ENCODE data around the gene GNAS.
A peak's percentile ranks its signal among the peaks of the same experiment; 100 is the strongest.

The GNAS gene

GRCh38 chr20:58882704-58883089 is 30.2 kb downstream of the GNAS start:
- DNase-seq (ENCODE audit: low spot score) = no peak

DNA sequence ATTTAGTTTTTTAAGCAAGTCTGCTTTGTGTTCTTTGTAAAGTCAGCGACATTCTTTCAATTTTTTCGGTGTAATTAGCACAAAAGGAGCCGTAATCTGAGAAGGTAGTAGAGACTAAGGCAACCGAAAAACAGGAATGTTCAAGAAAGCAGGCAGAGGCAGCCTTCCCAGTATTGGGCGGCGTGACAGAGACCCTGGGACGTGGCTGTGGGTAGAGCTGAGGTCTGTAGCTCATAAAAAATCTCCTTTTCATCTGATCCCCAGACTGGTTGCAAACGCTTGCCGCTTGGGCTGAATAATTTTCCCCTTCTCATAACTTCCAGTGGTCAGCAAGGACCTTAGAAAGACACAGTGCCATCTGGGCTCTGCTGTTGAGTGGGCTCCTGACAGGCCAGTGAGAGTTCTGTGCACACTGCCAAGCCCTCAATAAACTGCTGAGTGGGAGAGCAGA is 30.8 kb downstream of the GNAS start:
- DNase-seq (ENCODE audit: low spot score) = no peak

GRCh38 chr20:58884966-58885365 is 32.5 kb downstream of the GNAS start:
- DNase-seq (ENCODE audit: low spot score) = no peak

DNA sequence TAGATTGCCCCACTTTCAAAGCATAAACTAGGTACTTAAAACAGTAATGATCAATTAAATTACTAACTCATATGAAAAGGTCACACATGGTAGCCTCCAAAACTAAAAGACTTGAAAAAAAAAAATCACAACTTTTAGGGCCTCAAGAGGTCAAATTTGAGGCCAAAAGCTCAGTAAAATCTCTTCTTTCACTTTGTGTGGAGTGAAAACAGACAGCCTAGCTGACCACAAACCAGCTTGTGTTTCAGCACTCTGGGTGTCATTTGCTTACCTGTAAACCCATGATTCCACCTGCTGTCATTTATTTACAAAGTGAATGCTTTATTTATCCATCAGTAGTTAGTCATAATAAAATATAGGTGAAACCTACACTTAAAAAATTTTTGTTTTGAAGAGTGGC is 34.0 kb downstream of the GNAS start:
- DNase-seq (ENCODE audit: low spot score) = no peak

DNA sequence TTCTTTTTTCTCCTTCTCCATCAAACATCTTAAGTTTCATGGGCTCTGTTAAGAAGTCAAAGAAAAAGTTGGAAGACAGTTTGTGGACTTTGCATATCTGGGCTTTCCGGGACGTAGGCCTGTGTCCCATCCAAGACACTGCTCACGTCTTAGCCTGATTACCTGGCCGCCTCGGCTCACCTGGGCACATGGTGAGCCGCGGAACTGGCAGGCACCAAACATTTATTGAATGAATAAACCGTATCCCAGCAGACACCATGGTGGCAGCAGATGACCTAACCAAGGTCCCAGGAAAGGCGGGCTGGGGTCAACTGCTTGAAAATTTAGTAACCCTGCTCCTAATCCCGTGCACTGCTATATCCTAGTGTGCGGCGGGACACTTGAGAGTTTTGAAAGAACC is 35.6 kb downstream of the GNAS start:
- DNase-seq (ENCODE audit: low spot score) = no peak

DNA sequence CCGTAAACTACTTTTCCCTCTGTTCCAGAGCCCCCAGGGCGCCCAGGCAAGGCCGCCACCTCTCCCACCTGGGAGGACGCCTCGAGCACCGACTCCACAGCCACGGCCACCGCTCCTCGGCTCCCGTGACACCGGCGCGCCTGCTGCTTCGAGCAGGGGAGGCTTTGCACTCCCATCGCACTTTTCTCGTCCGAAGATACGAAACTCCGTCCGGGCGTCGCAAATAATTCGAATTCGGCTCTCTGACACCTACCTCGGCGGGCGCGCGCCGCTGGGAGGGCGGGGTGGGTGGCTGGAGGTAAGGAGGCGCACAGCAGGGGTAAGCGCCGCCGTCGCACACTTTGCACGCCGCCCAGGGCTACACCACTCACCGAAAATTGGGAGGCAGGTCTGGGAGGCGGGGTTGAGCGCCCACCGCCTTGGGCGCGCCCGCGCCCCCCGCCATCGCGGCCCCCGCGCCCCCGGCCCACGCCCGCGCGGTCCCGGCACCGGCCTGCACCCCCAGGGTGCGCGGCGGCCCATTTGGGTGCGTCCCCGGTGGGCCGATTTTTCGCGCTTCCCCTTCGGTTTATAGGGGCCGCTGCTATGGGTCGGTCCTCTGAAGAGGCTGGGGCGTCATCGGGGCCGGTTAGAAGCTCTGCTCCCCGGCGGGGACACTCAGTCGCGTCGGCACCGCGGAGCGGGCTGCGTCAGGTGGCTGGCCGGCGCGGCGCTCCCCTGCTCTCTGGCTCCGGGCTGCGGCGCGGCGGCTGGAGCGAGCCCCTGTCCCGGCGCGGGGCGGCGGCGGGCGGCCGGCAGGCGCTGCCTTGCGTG is 36.2 kb downstream of the GNAS start:
- DNase-seq (ENCODE audit: low spot score) = peak; percentile 81

- DNase-seq (ENCODE audit: low spot score) = no peak
Measured at GRCh38 chr20:58889334-58889760, 36.8 kb downstream of the GNAS start.

DNA sequence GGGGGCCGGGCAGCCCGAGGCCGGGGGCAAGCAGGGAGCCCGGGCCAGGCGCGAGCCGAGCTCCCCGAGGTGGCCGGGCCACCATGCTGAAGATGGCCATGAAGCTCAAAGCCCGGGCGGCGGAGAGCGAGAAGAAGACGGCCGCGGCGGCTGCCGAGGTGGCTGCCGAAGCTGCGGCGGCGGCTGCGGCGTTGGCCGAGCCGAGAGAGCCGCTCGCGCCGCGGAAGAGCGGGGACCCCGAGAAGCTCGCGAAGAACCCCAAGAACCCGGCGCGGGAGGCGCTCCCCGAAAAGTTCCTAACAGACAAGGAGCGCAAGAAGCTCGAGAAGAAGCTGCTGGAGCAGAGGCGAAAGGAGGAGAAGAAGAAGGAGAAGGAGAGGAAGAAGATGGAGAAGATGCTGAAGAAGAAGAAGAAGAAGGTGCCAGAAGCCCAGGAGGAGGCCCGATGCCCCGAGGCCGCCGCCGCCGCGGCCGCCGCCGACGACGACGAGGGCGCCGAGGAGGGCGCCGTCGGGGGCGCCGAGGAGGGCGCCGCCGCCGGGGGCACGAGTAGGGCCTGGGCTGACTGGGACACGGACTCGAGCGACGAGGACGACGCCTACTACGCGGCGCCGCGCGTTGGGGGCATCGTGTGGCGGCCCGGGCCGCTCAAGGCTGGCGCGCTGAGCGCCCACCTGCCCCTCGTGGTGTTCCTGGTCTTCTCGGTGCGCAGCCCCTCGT is 37.4 kb downstream of the GNAS start:
- peak; percentile 12 for DNase-seq (ENCODE audit: low spot score)

DNA sequence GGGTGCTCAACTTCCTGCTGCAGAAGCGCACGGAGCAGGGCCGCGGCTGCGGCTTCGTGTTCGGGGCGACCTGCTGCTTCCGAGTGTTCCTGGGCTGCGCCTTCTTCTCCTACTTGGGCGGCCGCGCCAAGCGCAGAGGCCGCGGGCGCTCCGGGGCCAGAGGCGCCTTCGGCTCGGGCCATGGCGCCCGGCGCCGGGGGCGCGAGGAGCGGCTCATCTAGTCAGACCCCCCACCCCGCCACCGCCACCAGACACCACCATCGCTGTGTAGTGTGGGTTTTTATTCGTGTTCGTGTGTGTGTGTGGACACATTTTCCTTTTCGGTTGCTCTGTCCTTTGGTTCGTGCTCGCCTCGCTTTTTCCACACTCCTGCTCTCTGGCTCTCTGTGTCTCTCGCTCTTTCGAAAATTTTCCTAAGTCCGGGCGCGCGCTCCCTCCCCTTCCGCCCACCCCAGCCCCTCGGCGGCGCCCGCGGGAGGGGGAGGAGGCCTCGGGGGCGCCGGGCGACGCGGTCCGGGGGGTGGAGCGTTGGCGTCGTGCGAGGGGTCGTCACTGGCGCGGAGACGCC is 38.1 kb downstream of the GNAS start:
- peak; percentile 25 for DNase-seq (ENCODE audit: low spot score)

GRCh38 chr20:58891086-58891717 is 38.7 kb downstream of the GNAS start:
- DNase-seq (ENCODE audit: low spot score) = peak; percentile 58

GRCh38 chr20:58891718-58892140 is 39.2 kb downstream of the GNAS start:
- no peak for DNase-seq (ENCODE audit: low spot score)

GRCh38 chr20:58892141-58892931 is 39.8 kb downstream of the GNAS start:
- DNase-seq (ENCODE audit: low spot score) = peak; percentile 42

DNA sequence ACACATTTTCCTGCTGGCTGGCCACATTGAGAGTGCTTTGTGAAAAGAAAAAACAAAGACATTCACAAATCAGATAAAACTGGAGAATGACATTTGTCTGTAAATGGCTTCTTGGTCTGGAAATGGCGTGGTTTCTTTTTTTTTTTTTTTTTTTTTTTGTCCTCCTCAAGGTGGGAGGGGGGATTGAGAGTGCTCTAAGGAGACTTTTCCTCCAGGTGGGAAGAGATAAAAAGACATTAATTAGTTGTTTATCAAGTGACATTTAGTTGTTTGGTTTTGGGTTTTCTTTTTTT is 40.4 kb downstream of the GNAS start:
- DNase-seq (ENCODE audit: low spot score) = peak; percentile 9

DNA sequence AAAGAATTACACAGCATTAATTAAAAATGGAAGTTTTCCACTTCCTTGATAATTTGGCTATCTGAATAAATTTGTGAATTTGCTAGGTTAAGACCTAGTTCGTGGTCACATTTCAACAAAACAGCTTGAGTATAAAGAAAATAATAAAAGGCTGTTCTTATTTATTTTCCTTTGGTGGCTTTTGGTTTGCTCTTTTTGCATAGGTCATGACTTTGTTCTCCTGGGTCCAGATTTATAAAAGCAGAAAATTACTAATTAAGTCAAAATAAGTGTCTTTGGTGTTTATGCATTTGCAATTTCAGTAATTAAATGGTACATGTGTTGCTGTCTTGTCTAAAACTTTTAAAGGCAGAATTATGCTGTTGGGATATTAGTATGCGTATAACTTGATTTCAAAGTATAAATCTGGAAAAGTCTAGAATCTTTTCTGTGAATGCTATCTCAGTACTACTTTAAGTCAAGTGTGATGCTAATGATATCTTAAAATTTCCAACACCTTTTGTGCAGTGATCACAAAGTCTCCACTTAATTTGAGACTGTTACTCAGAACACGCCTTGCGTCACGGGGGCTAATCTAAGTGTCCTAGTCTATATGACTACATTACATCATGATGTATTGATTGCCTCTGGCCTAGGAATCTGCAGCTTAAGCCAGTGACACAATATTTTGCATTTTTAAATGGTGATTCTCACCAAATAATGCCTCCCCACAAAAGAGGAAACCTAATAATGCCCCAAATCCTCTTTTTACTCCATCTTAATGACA is 41.0 kb downstream of the GNAS start:
- no peak for DNase-seq (ENCODE audit: low spot score)

GRCh38 chr20:58894652-58895447 is 42.3 kb downstream of the GNAS start:
- DNase-seq (ENCODE audit: low spot score) = no peak

- DNase-seq (ENCODE audit: low spot score) = no peak
Measured at GRCh38 chr20:58895448-58896180, 43.1 kb downstream of the GNAS start.

GRCh38 chr20:58896820-58897219 is 44.3 kb downstream of the GNAS start:
- DNase-seq (ENCODE audit: low spot score) = no peak

GRCh38 chr20:58897488-58897887 is 45.0 kb downstream of the GNAS start:
- DNase-seq (ENCODE audit: low spot score) = no peak

DNA sequence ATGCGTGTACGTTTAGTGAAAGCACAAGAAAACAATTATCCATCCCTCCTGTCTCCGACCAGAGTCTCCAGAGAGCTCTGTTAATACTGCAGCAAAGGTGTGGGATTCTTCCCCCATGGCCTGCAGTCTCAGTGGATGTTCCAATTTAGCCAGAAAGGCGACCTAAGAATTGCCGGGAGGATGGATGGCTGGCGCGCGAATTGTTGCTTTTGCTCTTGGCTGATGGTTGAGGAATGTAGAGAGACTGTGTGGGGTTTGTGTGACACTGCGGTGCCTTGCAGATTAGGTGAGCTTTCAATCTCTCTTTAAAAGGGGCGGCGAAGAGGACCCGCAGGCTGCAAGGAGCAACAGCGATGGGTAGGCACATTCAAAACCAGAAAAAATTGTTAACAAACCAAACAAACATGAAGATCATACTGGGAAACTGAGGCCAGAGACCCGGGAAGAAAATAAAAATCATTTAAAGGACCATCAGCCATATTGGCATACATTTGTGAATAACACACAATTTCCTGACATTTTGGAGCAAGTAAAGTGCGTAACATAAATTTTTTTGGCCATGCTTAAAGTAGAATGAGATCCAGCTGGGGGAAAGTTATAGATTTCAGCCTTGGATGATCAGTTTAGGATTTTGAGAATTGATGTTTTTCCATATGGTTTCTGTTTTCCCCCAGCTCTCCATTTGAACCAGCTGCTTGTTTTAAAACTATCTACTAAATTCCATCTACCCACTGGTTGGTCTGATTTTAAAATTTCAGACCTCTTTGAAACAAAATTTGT is 46.3 kb downstream of the GNAS start:
- DNase-seq (ENCODE audit: low spot score) = no peak
